NOMO-1 treated with DMSO at 0.1 percent for 48 hours (cell line): ENCODE measurements around the gene TFPI2.

Source experiments
- DNase-seq: peaks from one replicate; lab custom pipeline; 2025; ENCODE audit not compliant: unreplicated experiment; lab: John Stamatoyannopoulos, UW

TFPI2 gene

GRCh38 chr7:93910076-93910994 is 19.8 kb upstream of the TFPI2 start:
- DNase-seq, result no peak

GRCh38 chr7:93906267-93906666 is 15.7 kb upstream of the TFPI2 start, which contains the start of gene GNGT1:
TSS of gene GNGT1 (plus strand) at chr7:93906567. CDS start at chr7:93906747, 180 bp downstream.
- DNase-seq, result no peak

GRCh38 chr7:93902777-93903423 is 12.3 kb upstream of the TFPI2 start:
- DNase-seq, result peak; percentile 50

GRCh38 chr7:93897680-93898079 is 7.1 kb upstream of the TFPI2 start:
- no peak for DNase-seq

GRCh38 chr7:93895859-93896600 is 5.5 kb upstream of the TFPI2 start:
- no peak for DNase-seq

- no peak for DNase-seq
Observed at GRCh38 chr7:93894966-93895640, 4.5 kb upstream of the TFPI2 start.

GRCh38 chr7:93894426-93894825 is 3.9 kb upstream of the TFPI2 start:
- DNase-seq, result no peak

GRCh38 chr7:93890041-93890463 is 501 bp downstream of the TFPI2 start:
- DNase-seq, result peak; percentile 23

- no peak for DNase-seq
Observed at GRCh38 chr7:93889261-93889660, 1.3 kb downstream of the TFPI2 start.

- DNase-seq, result no peak
Observed at GRCh38 chr7:93884541-93884940, 6.0 kb downstream of the TFPI2 start.

- DNase-seq, result no peak
Observed at GRCh38 chr7:93883917-93884345, 6.6 kb downstream of the TFPI2 start.

GRCh38 chr7:93883078-93883916 is 7.3 kb downstream of the TFPI2 start:
- no peak for DNase-seq

- DNase-seq, result no peak
Observed at GRCh38 chr7:93882468-93882867, 8.1 kb downstream of the TFPI2 start.

- no peak for DNase-seq
Observed at GRCh38 chr7:93879356-93879755, 11.2 kb downstream of the TFPI2 start.

GRCh38 chr7:93877742-93878141 is 12.8 kb downstream of the TFPI2 start:
- DNase-seq, result no peak

- no peak for DNase-seq
Observed at GRCh38 chr7:93873998-93874574, 16.5 kb downstream of the TFPI2 start.

- DNase-seq, result no peak
Observed at GRCh38 chr7:93866886-93867285, 23.7 kb downstream of the TFPI2 start.

- DNase-seq, result no peak
Observed at GRCh38 chr7:93862651-93863050, 27.9 kb downstream of the TFPI2 start.

- no peak for DNase-seq
Observed at GRCh38 chr7:93861325-93861949, 29.1 kb downstream of the TFPI2 start.
